ENCODE results near the gene C1QTNF1.

DNA sequence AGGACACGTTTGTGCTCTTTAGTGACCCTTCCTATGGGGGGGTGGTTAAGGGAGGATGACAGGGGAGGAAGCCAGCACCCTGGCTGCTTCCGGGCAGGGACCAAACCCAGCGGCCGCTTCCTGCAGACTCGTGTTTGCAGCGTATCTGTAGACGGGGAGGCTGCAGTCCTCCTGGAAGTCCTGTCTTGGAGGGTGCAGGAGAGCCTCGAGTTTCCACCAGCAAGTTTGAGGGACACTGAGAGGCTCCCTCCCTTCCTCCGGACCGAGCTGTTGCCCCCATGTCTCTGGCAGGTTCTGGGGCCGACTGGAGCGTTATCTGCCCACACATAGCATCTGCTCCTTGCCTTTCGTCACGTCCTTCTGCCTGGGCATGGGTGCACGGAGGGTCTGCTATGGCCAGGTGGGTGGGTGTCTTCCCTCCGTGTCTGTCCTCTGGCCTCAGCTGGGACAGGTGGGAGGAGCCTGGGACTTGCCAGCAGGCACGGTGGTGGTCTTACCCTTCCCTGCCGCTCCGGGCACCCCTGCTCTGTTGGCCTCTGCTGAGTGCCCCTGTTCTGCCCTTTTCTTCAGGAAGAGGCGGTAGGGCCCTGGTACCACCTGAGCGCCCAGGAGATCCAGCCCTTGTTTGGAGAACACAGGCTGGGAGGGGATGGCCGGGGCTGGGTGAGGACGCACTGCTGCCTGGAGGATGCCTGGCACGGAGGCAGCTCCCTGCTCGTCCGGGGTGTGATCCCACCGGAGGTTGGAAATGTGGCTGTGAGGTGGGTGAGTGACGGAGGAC, 59.4 kb downstream of the C1QTNF1 start:
- TF ChIP-seq, protein P1, sequence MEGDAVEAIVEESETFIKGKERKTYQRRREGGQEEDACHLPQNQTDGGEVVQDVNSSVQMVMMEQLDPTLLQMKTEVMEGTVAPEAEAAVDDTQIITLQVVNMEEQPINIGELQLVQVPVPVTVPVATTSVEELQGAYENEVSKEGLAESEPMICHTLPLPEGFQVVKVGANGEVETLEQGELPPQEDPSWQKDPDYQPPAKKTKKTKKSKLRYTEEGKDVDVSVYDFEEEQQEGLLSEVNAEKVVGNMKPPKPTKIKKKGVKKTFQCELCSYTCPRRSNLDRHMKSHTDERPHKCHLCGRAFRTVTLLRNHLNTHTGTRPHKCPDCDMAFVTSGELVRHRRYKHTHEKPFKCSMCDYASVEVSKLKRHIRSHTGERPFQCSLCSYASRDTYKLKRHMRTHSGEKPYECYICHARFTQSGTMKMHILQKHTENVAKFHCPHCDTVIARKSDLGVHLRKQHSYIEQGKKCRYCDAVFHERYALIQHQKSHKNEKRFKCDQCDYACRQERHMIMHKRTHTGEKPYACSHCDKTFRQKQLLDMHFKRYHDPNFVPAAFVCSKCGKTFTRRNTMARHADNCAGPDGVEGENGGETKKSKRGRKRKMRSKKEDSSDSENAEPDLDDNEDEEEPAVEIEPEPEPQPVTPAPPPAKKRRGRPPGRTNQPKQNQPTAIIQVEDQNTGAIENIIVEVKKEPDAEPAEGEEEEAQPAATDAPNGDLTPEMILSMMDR (optimal IDR thresholded peaks at IDR 0.05 in 1 of 3, IDR thresholded peaks at IDR 0.05 in 1 of 3, conservative IDR thresholded peaks at IDR 0.05 in 1 of 3; ENCODE audit: extremely low read depth in 1 of 3, insufficient read depth in 2 of 3, low read length in 3 of 3), result no peak
- TF ChIP-seq EZH2 (IDR thresholded peaks at IDR 0.05; ENCODE audit: low read length), result no peak
